HUES64 (cell line): Measurements from ENCODE around the gene DNAH1. TPM values are rescaled to one million over a fixed set of nuclear protein-coding genes. Genes with fewer than 3 reads are reported as not detected.
A peak's percentile ranks its signal among the peaks of the same experiment; 100 is the strongest.
"Not testable (repeated sequence)": the region's sequence is repeated elsewhere in the genome, so short reads cannot be mapped to it uniquely, and the experiment has no call there.

ENCODE experiments used
- H3K27ac ChIP-seq: 2 replicates; pipeline ENCODE4 v1.7.0; 2013; ENCODE audit warnings: low read depth, low read length, inconsistent platforms
- H3K27me3 ChIP-seq: 2 replicates; pipeline ENCODE4 v1.6.1; 2013; ENCODE audit warnings: mild to moderate bottlenecking, low read length; ENCODE audit not compliant: insufficient read depth
- H3K36me3 ChIP-seq: 2 replicates; pipeline ENCODE4 v1.6.1; 2013; ENCODE audit warnings: mild to moderate bottlenecking, low read length; ENCODE audit not compliant: insufficient read depth
- H3K4me1 ChIP-seq: 2 replicates; pipeline ENCODE4 v1.6.1; 2013; ENCODE audit warnings: mild to moderate bottlenecking, low read length, moderate library complexity; ENCODE audit not compliant: insufficient read depth
- H3K4me3 ChIP-seq: 2 replicates; pipeline ENCODE4 v1.5.1; 2013; ENCODE audit warnings: mild to moderate bottlenecking, low read length, moderate library complexity
- H3K9ac ChIP-seq: 2 replicates; pipeline ENCODE4 v1.6.1; 2013; ENCODE audit warnings: mild to moderate bottlenecking, low read depth, low read length
- H3K9me3 ChIP-seq: 2 replicates; pipeline ENCODE4 v1.6.1; 2013; ENCODE audit warnings: low read depth, low read length; ENCODE audit not compliant: insufficient read depth
- WGBS: fragments of 150-250, 120-280 bp; methylation state at CpG from one replicate; pipeline ENCODE4 v1.1.7; 2013; ENCODE audit warnings: missing lambda C conversion rate; 5-methylcytosine and 5-hydroxymethylcytosine counted together
- polyA plus RNA-seq, 2 experiments: library from polyadenylated mRNA; stranded (reverse); fragments of 50-300 nt; gene quantifications; one replicate each; pipeline ENCODE4 v1.2.3, GENCODE V29; 2013

Gene DNAH1
- polyA plus RNA-seq (2013, experiment 1 of 2), result 0.40 TPM
- polyA plus RNA-seq (2013, experiment 2 of 2), result 0.89 TPM

DNA sequence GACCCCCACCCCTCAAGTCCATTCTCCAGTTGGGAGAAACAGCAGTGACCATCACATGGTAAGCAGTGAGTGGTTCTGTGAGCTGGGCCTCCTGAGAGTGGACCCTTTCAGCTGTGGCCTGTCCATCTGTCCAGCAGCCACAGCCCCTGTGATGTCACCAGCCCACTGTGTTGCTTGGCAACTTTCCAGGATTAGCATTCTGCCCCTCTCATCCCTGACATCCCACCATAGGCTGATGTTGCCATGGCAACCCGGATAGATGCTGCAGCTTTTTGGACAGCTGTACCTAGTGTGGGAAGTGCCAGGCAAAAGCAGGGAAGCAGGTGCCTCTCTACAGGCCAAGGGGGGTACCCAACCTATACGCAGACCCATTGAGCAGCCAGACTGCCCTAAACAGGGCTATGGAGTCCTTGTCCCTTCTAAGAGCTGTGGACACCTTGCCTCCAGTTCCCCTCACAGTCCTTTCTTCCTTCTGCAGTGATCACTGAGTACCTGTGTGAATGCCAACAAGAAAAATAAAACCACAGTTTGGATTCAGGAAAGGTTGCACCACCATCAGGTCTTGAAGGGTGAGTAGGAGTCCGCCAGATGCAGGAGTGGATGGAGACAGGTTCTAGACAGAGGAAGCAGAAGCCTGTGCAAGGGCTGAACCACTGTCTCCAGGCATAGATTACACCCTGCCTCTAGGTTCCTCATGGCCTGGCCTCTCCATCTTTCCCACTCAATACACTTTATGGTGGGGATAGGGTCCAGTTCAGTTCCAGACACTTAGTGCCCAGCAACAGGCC is at the start of gene DNAH1:
TSS of gene DNAH1 (plus strand) at position 343 of the 788 bp plus-strand sequence. CDS start 6,124 bp downstream, outside the sequence.
- Histone ChIP-seq H3K9ac (no peak within 1 kb of the TSS), H3K27me3 (peaks cover 15% of the 10 kb centered on the region), H3K4me3 (peak within 1 kb of the TSS; percentile 57), H3K9me3 (no peaks in the 10 kb centered on the region), H3K36me3 (no peaks in the 10 kb centered on the region), H3K27ac (no peak within 1 kb of the TSS), H3K4me1 (no peaks in the 10 kb centered on the region; the same call in 1 of the 2 replicates)
- 94% methylated on average over 3 of the region's 3 CpGs for WGBS

DNA sequence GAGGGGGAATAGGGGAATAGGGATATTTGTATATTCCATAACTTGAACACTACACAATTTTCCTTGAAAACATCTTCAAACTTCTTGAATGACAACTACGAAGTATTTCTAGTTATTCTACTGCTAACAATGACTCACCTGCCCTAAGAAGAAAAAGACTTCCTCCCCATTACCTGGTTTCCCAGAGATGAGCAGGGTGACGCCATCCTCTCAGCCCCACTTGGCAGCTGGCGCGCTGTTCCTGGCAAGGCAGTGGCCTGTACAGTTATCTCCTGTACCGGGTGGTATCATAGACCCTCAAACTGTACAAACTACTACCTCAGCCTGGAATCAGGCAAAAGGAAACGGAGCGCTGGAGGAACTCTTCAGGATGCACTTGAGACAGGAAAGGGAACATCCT is 48.1 kb upstream of the DNAH1 start:
- H3K27me3 ChIP-seq, result no peaks in the 10 kb centered on the region
- no peak overlapping the region for H3K4me3 ChIP-seq
- H3K4me1 ChIP-seq, result no peaks in the 10 kb centered on the region
- H3K9ac ChIP-seq, result no peak overlapping the region
- no peaks in the 10 kb centered on the region for H3K9me3 ChIP-seq
- no peak overlapping the region for H3K27ac ChIP-seq
- peaks cover 92% of the 10 kb centered on the region for H3K36me3 ChIP-seq
- 96% methylated on average over 7 of the region's 7 CpGs for WGBS

DNA sequence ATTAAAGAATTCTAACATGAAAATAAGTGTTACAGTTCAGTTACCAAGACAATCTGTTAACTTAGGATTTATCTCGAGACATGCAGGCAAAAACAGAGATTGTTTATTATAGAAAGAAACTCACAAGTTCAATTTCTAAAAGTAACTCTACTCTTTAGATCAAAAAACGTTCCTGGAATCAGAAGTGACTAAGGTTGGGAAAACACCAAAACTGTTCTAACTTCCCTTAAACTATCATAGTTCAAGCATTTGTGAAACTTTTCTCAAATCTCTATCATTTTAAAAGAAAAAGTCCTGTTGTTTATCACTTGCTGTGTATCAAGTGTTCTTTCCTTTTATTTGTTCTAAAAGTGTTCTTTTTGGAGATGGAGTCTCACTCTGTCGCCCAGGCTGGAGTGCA is 46.3 kb upstream of the DNAH1 start:
- Histone ChIP-seq H3K4me3 (no peak overlapping the region), H3K36me3 (peaks cover 86% of the 10 kb centered on the region), H3K4me1 (no peaks in the 10 kb centered on the region), H3K9me3 (no peaks in the 10 kb centered on the region), H3K9ac (no peak overlapping the region), H3K27ac (no peak overlapping the region), H3K27me3 (no peaks in the 10 kb centered on the region)
- 90% methylated on average over 2 of the region's 3 CpGs for WGBS

DNA sequence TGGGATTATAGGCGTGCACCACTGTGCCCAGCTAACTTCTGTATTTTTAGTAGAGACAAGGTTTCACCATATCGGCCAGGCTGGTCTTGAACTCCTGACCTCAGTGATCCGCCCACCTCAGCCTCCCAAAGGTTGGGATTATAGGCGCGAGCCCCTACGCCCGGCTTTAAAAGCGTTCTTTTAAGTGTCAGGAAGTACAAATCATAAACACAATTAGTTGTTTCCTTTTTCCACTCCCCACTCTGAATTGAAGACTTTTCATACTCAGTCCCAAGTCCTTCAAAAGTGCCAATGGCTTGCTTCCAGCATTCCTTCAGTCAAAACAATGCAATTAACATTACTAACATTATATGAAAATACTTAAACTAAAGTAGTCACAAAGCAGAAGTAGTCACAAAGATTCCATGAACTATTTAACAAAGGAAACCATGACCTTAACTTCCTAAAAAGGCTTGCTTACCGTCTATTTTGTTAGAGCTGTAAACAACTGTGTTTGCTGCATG is 45.8 kb upstream of the DNAH1 start:
- no peaks in the 10 kb centered on the region for H3K9me3 ChIP-seq
- no peak overlapping the region for H3K4me3 ChIP-seq
- WGBS, result 97% methylated on average over 9 of the region's 9 CpGs
- no peaks in the 10 kb centered on the region for H3K27me3 ChIP-seq
- H3K4me1 ChIP-seq, result no peaks in the 10 kb centered on the region
- H3K9ac ChIP-seq, result no peak overlapping the region
- peaks cover 83% of the 10 kb centered on the region for H3K36me3 ChIP-seq
- no peak overlapping the region for H3K27ac ChIP-seq

DNA sequence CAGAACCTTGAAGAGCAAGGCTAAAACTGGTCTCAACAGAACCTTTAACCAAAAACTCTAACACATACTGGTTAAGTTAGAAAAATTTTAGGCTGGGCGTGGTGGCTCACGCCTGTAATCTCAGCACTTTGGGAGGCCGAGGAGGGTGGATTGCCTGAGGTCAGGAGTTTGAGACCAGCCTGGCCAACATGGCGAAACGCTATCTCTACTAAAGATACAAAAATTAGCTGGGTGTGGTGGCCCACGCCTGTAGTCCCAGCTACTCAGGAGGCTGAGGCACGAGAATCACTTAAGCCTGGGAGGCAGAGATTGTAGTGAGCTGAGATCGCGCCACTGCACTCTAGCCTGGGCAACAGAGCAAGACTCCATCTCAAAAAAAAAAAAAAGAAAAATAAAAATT is 43.9 kb upstream of the DNAH1 start:
- H3K4me1 ChIP-seq, result not testable (repeated sequence)
- 95% methylated on average over 9 of the region's 9 CpGs for WGBS

DNA sequence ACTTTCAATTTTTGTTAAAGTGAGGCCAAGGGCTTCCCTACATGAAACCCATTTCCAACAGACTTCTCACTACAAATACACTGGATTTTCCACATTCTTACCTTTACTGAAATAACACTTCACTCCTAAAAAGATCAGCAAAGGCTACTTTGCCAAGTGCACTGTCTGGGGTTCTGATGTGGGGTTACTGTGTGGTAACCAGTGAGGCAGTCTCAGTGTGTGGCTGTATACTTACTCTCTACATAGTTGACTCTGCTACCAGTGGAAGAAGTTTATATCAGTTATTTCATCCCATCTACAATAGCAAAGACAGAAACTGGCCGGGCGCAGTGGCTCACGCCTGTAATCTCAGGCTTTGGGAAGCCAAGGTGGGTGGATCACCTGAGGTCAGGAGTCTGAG is 43.3 kb upstream of the DNAH1 start:
- Histone ChIP-seq H3K9me3 (no peaks in the 10 kb centered on the region), H3K27me3 (no peaks in the 10 kb centered on the region), H3K4me3 (no peak overlapping the region), H3K4me1 (peaks cover 6% of the 10 kb centered on the region; the same call in 1 of the 2 replicates), H3K36me3 (peaks cover 59% of the 10 kb centered on the region), H3K9ac (no peak overlapping the region), H3K27ac (no peak overlapping the region)
- 94% methylated on average over 3 of the region's 3 CpGs for WGBS

More for the DNA sequence above, 43.9 kb upstream of the DNAH1 start:
- not testable (repeated sequence) for H3K9me3 ChIP-seq, H3K27me3 ChIP-seq, H3K4me3 ChIP-seq, H3K9ac ChIP-seq, H3K27ac ChIP-seq
- H3K36me3 ChIP-seq, result peaks cover 65% of the 10 kb centered on the region

DNA sequence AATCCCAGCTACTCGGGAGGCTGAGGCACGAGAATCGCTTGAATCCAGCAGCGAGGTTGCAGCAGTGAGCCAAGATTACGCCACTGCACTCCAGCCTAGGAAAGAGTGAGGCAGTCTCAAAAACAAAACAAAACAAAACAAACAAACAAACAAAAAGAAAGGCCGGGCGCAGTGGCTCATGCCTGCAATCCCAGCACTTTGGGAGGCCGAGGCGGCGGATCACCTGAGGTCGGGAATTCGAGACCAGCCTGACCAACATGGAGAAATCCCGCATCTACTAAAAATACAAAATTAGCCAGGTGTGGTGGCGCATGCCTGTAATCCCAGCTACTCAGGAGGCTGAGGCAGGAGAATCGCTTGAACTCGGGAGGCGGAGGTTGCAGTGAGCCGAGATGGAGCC is 41.3 kb upstream of the DNAH1 start:
- H3K36me3 ChIP-seq, result peaks cover 40% of the 10 kb centered on the region

DNA sequence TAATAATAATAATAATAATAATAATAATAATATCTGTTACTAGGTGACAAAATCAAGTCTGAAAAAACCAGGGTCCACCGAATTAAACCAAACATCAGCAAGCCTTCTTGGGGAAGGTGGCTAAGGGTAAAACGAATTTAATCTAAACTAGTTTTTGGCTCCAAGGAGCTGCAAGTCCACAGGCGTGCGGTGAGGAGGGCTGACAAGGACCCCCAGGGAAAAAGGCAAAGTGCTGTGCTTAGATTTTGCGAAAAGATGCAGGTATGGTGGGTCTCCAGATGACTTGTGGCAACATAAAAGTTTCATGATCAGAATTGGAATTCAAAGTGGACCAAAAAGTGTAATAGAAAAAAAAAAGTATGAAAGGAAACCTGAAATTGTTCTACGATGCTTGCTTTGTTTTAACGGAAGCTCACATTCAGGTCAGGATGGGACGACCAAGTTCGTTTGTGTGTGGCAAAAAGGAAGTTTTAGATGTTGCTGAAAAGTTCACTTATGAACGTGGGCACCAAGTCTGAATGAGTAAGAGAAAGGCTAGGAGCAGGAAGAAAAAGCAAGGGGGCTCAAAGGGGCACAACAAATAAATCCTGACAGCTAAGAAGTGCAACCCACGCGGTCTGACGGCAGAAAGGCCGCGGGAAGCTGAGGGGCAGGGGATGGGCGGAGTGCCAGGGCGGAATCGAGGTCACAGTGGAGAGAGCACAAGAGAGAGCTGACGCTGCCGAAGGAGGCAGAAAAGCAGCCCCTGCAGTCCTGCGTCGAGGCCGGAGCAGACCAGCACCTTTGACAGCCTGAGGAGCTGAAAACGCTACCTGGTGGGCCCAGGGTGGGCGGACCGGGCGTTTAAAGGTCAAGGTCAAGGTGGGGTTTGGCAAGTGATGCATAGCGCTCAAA is 38.8 kb upstream of the DNAH1 start:
- Histone ChIP-seq H3K4me1 (peaks cover 10% of the 10 kb centered on the region; the same call in 1 of the 2 replicates), H3K27ac (peak overlapping the region; percentile 85; the same call in 1 of the 2 replicates), H3K9me3 (no peaks in the 10 kb centered on the region), H3K4me3 (peak overlapping the region; percentile 86), H3K36me3 (peaks cover 20% of the 10 kb centered on the region), H3K9ac (peak overlapping the region; percentile 99), H3K27me3 (no peaks in the 10 kb centered on the region)
- 4% methylated on average over 27 of the region's 28 CpGs for WGBS

More for the DNA sequence above, 41.3 kb upstream of the DNAH1 start:
- H3K27me3 ChIP-seq, H3K9me3 ChIP-seq, H3K27ac ChIP-seq, H3K9ac ChIP-seq, H3K4me1 ChIP-seq, H3K4me3 ChIP-seq: not testable (repeated sequence)
- WGBS, result 96% methylated on average over 18 of the region's 18 CpGs

DNA sequence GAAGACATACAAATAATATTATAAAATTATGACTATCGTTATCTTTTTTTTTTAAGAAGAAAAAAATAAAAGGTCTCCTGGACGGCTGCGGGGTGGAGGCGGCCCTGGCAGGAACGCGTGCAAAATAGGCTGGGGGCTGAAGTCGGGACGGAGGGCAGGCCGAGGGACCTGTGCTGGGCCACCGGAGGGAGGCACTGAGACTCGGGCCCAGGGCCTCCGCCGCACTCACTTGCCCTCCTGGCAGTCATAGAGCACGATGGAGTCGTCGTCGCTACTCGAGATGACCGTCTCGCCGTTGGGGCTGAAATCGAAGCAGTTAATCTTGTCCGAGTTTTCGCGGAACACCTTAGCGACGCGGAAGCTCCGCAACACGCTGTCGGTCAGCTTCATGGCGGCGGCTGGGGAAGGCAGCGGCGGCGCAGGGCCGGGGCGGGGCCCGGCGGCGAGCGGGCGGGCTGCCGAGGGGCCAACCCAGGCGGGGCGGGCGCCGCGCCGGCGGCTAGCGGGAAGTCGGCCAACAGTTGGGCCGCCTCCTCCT is 38.1 kb upstream of the DNAH1 start:
- H3K4me3 ChIP-seq, result peak overlapping the region; percentile 86
- H3K4me1 ChIP-seq, result peaks cover 10% of the 10 kb centered on the region; the same call in 1 of the 2 replicates
- peaks cover 14% of the 10 kb centered on the region for H3K36me3 ChIP-seq
- H3K9me3 ChIP-seq, result no peaks in the 10 kb centered on the region
- H3K27me3 ChIP-seq, result no peaks in the 10 kb centered on the region
- under 1% methylated on average over 53 of the region's 54 CpGs for WGBS
- H3K27ac ChIP-seq, result peak overlapping the region; percentile 85
- H3K9ac ChIP-seq, result peak overlapping the region; percentile 99

DNA sequence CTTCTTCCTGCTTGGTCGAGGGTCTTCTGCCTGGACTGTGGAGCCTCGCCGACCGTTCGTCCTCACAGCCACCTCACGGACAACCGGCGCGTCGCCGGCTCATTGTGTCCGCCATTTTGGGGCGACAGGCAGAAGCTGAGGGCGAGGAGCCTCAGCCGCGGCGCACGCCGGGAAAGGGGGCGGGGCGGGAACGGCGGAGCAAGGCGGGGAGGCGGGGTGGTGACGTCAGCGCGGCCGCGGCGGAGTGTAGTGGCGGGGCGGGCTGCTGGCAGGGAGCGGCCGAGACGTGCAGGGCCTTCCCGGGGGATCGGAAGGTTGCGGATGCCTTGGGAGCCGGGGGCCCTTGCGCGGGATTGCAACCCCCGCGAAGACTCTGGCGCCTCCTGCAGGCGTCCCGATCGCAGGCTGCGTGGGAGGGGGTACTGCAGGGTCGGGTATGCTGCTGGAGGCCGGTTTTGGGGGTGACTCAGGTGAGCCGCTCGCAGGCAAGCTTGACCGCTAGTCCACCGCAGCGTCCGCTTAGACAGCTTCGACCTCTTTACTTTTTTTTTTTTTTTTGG is 37.5 kb upstream of the DNAH1 start, which contains the start of gene WDR82:
TSS of gene WDR82 (minus strand) at position 140 of the 560 bp plus-strand sequence. CDS start 288 bp downstream, outside the sequence.
- Histone ChIP-seq H3K27ac (peak within 1 kb of the TSS; percentile 85), H3K9me3 (no peaks in the 10 kb centered on the region), H3K4me1 (peaks cover 10% of the 10 kb centered on the region; the same call in 1 of the 2 replicates), H3K27me3 (no peaks in the 10 kb centered on the region), H3K36me3 (peaks cover 9% of the 10 kb centered on the region), H3K9ac (peak within 1 kb of the TSS; percentile 99), H3K4me3 (peak within 1 kb of the TSS; percentile 86)
- 1% methylated on average over 58 of the region's 58 CpGs for WGBS
